NT2/D1 (cell line): Measurements from ENCODE around the gene TNNT2.

Experiments
- SUZ12 ChIP-seq: IDR thresholded peaks from 2 replicates; pipeline ENCODE4 v1.6.1; 2011; ENCODE audit not compliant: insufficient read length, insufficient read depth; ENCODE audit errors: extremely low read depth
- YY1 ChIP-seq: IDR thresholded peaks from 2 replicates; pipeline ENCODE4 v1.6.1; 2011; ENCODE audit not compliant: insufficient read length, insufficient read depth

DNA sequence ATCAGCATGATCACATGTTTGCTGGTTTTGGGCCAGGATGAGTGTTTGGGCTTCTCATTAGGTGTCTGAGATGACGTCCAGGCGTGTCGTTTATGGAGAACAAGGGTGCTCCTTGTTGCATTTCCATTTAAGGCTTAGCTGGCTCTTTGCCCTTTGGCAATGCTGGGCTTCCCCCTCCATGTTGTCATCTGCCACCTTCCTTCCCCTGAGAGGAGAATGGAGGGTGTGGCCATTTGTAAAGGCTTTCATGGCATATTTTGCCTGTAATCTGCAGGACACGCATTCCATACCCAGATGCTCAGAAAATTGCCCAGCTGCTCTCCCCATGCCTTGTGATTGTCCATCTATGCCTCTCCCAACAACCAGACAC is 66.5 kb downstream of the TNNT2 start:
- TF ChIP-seq YY1 = no peak
- TF ChIP-seq SUZ12 = no peak
